Measurements from ENCODE around the gene CHCHD10. TPM values are rescaled to one million over a fixed set of nuclear protein-coding genes. Genes with fewer than 3 reads are reported as not detected.

CHCHD10 gene
- 4.8 and 18.2 TPM in 2 replicates for total RNA-seq (2013; cell fraction: nucleolus; rRNA removed)
- total RNA-seq (2014; rRNA removed) (78.0 and 104 TPM in 2 replicates), total RNA-seq (2014; rRNA removed; fragmentation: Illumina TruSeq; extraction: Trizol) (103 and 117 TPM in 2 replicates), total RNA-seq (2021) (237 and 241 TPM in 2 replicates), polyA plus RNA-seq (2011; rRNA removed) (23.9 and 34.4 TPM in 2 replicates), polyA plus RNA-seq (2014; fragmentation: Illumina TruSeq; extraction: Trizol) (27.2 and 126 TPM in 2 replicates), polyA plus RNA-seq (2014; fragmentation: Nextera tagmentation; extraction: Ambion mirVana) (100 to 1,000 TPM in 1 of 2 experiments, 10 to 100 TPM in 1; 13.2 to 216 TPM), polyA plus RNA-seq (2014; rRNA removed) (129 and 191 TPM in 2 replicates), polyA plus RNA-seq (2016; fragmentation: Nextera tagmentation; extraction: Ambion mirVana) (100 to 1,000 TPM; 135 to 202 TPM), polyA minus RNA-seq (2011; rRNA and poly(A)+ RNA removed) (36.1 and 61.2 TPM in 2 replicates), Bru-seq, nascent RNA (percentile 63 among the genes with signal in this experiment), BruChase-seq, experiment 1, labeled RNA remaining after a 6-hour chase (percentile 52 among the genes with signal in this experiment), BruChase-seq, experiment 2, labeled RNA remaining after a 2-hour chase (percentile 54 among the genes with signal in this experiment)
- polyA plus RNA-seq (2011; ENCODE audit: low read depth), result 141 TPM
- 103 and 111 TPM in 2 replicates for polyA plus RNA-seq (2011; cell fraction: cytosol; rRNA removed)
- polyA plus RNA-seq (2011; cell fraction: nucleus; rRNA removed), result 51.2 and 87.5 TPM in 2 replicates
- 181 and 188 TPM in 2 replicates for polyA plus RNA-seq (2012)
- polyA minus RNA-seq (2011; cell fraction: cytosol; rRNA and poly(A)+ RNA removed), result 56.9 and 67.5 TPM in 2 replicates
- polyA minus RNA-seq (2011; cell fraction: nucleus; rRNA and poly(A)+ RNA removed), result 6.9 and 7.4 TPM in 2 replicates
- long read RNA-seq, experiment 1, transcript CHCHD10-202 (4 exons, 1,171 nt), result major isoform, 12 of 13 reads
- long read RNA-seq, experiment 1, partial matches to known transcripts, result 0 of 13 reads
- long read RNA-seq, experiment 1, other reads (novel, unspliced or antisense), result 1 of 13 reads
- long read RNA-seq, experiment 2, partial matches to known transcripts, result 1 of 1 reads
- long read RNA-seq, experiment 2, other reads (novel, unspliced or antisense), result 0 of 1 reads

DNA sequence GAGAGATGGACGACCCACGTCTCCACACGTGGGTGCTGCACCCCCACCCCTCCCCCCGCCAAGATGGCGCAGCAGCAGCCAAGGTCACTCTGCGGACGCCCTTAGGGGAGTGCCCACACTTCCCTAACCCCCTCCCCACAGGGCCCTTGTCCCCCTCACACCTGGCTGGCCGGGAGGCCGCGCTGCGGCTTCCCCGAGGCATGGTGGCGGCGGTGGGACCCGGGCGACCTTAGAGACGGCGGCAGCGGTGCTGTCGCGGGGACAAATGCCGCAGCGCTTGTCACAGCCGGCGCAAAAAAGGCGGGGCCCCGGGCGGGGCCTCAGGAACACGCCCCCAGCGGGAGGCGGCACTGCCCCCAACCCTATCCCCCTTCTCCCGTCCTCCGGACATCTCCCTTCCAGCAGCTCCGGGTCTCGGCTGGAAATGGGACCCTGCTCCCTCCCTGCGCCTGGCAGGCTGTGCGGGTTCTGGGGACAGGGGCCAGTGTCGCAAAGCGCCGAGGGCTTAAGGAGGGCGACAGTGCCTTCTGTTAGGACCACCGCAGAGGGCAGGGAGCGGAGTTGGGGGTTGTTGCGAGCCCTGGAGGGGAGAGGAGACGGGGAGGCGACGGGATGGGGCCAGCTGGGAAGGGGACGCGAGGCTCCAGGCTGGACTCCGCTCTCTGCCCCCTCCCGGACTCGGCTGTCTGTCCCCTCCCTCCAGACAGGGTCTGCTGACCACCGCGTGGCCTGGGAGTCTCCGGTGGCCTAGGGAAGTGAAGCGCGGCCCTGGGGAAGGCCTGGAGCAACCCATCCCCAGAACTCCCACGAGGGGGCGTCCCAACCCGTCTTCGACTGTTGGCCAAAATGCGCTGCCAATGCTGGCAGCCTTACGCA is at the start of gene CHCHD10:
Gene CHCHD10, minus strand, starts transcription at position 300 of the 876 bp plus-strand sequence. Its CDS starts 98 bp downstream, at position 202.
- H3K4me3 ChIP-seq, result peak within 1 kb of the TSS; percentile 74
- intact Hi-C loops (cut with micrococcal nuclease; ENCODE audit: unreplicated experiment), result loop anchor here (1.0 to 5.0 kb wide), 3 partner anchors 17 to 226 kb away; partner anchors contain the start of gene ZNF70
- TF ChIP-seq SMAD1 (IDR thresholded peaks at IDR 0.05; ENCODE audit: low read depth, partially characterized antibody) (no peak), POLR2AphosphoS2 (IDR thresholded peaks at IDR 0.05; ENCODE audit: low read depth, low read length) (no peak), CHD2 (IDR thresholded peaks at IDR 0.05; ENCODE audit: borderline replicate concordance, low read depth, low read length) (peak; percentile 49), CBX3 (IDR thresholded peaks at IDR 0.05; ENCODE audit: borderline replicate concordance, low read depth) (no peak), POU2F2 (IDR thresholded peaks at IDR 0.05; ENCODE audit: borderline replicate concordance, low read depth, low read length) (0 out of 3 replicates have a peak, but pooled peaks have one; percentile 18), TBL1XR1 (IDR thresholded peaks at IDR 0.05; ENCODE audit: low read depth, low read length) (no peak), RUNX3 (IDR thresholded peaks at IDR 0.05; ENCODE audit: low read length) (no peak; the same call in 1 of the 2 replicates), CBX5 (IDR thresholded peaks at IDR 0.05; ENCODE audit: low read depth) (no peak), BMI1 (IDR thresholded peaks at IDR 0.05; ENCODE audit: borderline replicate concordance) (no peak), ZNF24 (IDR thresholded peaks at IDR 0.05) (0 out of 2 replicates have a peak, but pooled peaks have one; percentile 29), CREB1 (IDR thresholded peaks at IDR 0.05; ENCODE audit: low read depth) (peak; percentile 75), ZNF622 (IDR thresholded peaks at IDR 0.05) (no peak), CHD4 (IDR thresholded peaks at IDR 0.05) (0 out of 2 replicates have a peak, but pooled peaks have one; percentile 88), NR2F1 (conservative IDR thresholded peaks at IDR 0.05) (peak; percentile 92), MYC (IDR thresholded peaks at IDR 0.05; ENCODE audit: insufficient read depth, insufficient read length, insufficient replicate concordance, low read length, severe bottlenecking) (peak; percentile 59)
- TF ChIP-seq, protein P1, sequence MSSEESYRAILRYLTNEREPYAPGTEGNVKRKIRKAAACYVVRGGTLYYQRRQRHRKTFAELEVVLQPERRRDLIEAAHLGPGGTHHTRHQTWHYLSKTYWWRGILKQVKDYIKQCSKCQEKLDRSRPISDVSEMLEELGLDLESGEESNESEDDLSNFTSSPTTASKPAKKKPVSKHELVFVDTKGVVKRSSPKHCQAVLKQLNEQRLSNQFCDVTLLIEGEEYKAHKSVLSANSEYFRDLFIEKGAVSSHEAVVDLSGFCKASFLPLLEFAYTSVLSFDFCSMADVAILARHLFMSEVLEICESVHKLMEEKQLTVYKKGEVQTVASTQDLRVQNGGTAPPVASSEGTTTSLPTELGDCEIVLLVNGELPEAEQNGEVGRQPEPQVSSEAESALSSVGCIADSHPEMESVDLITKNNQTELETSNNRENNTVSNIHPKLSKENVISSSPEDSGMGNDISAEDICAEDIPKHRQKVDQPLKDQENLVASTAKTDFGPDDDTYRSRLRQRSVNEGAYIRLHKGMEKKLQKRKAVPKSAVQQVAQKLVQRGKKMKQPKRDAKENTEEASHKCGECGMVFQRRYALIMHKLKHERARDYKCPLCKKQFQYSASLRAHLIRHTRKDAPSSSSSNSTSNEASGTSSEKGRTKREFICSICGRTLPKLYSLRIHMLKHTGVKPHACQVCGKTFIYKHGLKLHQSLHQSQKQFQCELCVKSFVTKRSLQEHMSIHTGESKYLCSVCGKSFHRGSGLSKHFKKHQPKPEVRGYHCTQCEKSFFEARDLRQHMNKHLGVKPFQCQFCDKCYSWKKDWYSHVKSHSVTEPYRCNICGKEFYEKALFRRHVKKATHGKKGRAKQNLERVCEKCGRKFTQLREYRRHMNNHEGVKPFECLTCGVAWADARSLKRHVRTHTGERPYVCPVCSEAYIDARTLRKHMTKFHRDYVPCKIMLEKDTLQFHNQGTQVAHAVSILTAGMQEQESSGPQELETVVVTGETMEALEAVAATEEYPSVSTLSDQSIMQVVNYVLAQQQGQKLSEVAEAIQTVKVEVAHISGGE (CRISPR knock-in tag; IDR thresholded peaks at IDR 0.05), result no peak

More for the DNA sequence above, at the start of gene CHCHD10:
- SMC1A ChIA-PET (ENCODE audit: uncharacterized antibody, unreplicated experiment), result interaction anchor here (1.3 to 6.3 kb wide), 5 partner anchors 13 to 89 kb away, joined by 4 to 40 read pairs (median 10); partner anchors contain the start of genes SLC2A11 and VPREB3
- CTCF ChIA-PET, result interaction anchor here (1.3 to 7.5 kb wide), 11 partner anchors 13 to 126 kb away, joined by 3 to 197 read pairs (median 7); partner anchors contain the start of genes MIF, SLC2A11 and VPREB3
- WGBS (ENCODE audit: insufficient coverage, insufficient replicate concordance, low lambda C conversion rate, missing lambda C conversion rate), result 2% methylated on average over 52 of the region's 63 CpGs
- peaks cover 33% of the 10 kb centered on the region for H3K4me1 ChIP-seq (ENCODE audit: control insufficient read depth, insufficient read depth, low read length)
- ATAC-seq, result peak; percentile 76
- no peaks in the 10 kb centered on the region for H3K9me3 ChIP-seq (replicated peaks; ENCODE audit: control insufficient read depth, insufficient read depth, low read length)
- RAD21 ChIA-PET (ENCODE audit: unreplicated experiment), result interaction anchor here (0.9 to 3.6 kb wide), 7 partner anchors 20 to 209 kb away, joined by 3 to 34 read pairs (median 5); partner anchors contain the start of genes MIF and SLC2A11
- no peaks in the 10 kb centered on the region; the same call in 1 of the 2 replicates for H4K20me1 ChIP-seq (ENCODE audit: control insufficient read depth, insufficient read depth)
- H3K9ac ChIP-seq (ENCODE audit: control insufficient read depth, insufficient read depth, low read length), result peak within 1 kb of the TSS; percentile 87
- peak within 1 kb of the TSS; percentile 95 for H3K4me2 ChIP-seq (ENCODE audit: control insufficient read depth, insufficient read depth)
- H3K36me3 ChIP-seq (ENCODE audit: control insufficient read depth in 2 of 2, insufficient read depth in 2 of 2, low read length in 1 of 2), result no peaks in the 10 kb centered on the region; a peak in 1 of 4 replicates
- peak within 1 kb of the TSS; percentile 89 for H2AFZ ChIP-seq (ENCODE audit: control insufficient read depth, low read depth, low read length)
- peak within 1 kb of the TSS; percentile 83 for H3K27ac ChIP-seq (ENCODE audit: control insufficient read depth, insufficient read depth)
- POLR2A ChIA-PET, result interaction anchor here (0.6 to 3.2 kb wide), 5 partner anchors 16 to 227 kb away, joined by 3 to 9 read pairs (median 7); partner anchors contain the start of genes SLC2A11 and SMARCB1
- peak; percentile 18 for FAIRE-seq
- DNase-seq (ENCODE audit: low read depth, low spot score), result no peak
- in situ Hi-C loops (cut with MboI), result no loop called here
- H3K27me3 ChIP-seq (replicated peaks in 1 of 2; ENCODE audit: control insufficient read depth in 2 of 2, insufficient read depth in 2 of 2, low read length in 1 of 2), result no peaks in the 10 kb centered on the region
- no TSS peak for BruUV-seq (replicated peaks)
- peaks cover 24% of the 10 kb centered on the region for H3K79me2 ChIP-seq (ENCODE audit: control insufficient read depth, insufficient read depth, low read length)

Measured in GM12878 (cell line).